ENCODE measurements around the gene CASP10.

- TF ChIP-seq CTCF (IDR thresholded peaks at IDR 0.05) (no peak), POLR2A (IDR thresholded peaks at IDR 0.05) (no peak)
These were observed 87.5 kb downstream of the CASP10 start for GRCh38 chr2:201270293-201271001.
